HEK293 (cell line): Measurements from ENCODE around the gene MC2R.

Experiments used
- CTCF ChIA-PET: fragments of 350-600 bp; formaldehyde crosslinking; extraction: SDS; loops from one replicate; lab custom pipeline; 2021; ENCODE audit warnings: antibody characterized with exemption; lab: Yijun Ruan, JAX
- POLR2A ChIA-PET: fragments of 300-600 bp; formaldehyde crosslinking; extraction: SDS; loops from one replicate; lab custom pipeline; 2020; ENCODE audit warnings: antibody characterized with exemption, inconsistent platforms; lab: Yijun Ruan, JAX
- H3K27ac ChIP-seq: fragments of 200-500 bp; sonication (Bioruptor generic); 2 replicates; pipeline ENCODE4 v1.5.1; 2014; ENCODE audit warnings: low read depth, low read length, control low read depth, inconsistent platforms; ENCODE audit errors: extremely low read depth
- H3K36me3 ChIP-seq, 2 experiments: fragments of 200-500 bp in 1 of 2; sonication (Bioruptor generic) in 1 of 2; 1 replicate in 1 of 2; 2 replicates in 1 of 2; pipeline ENCODE4 v1.5.1; 2014 to 2017; ENCODE audit warnings: inconsistent platforms in 2 of 2, low read length in 2 of 2; ENCODE audit not compliant: control insufficient read depth in 2 of 2, insufficient read depth in 1 of 2
- H3K4me1 ChIP-seq: fragments of 200-500 bp; sonication (Bioruptor generic); 2 replicates; pipeline ENCODE4 v1.5.1; 2014; ENCODE audit warnings: mild to moderate bottlenecking, low read length, inconsistent platforms; ENCODE audit not compliant: control insufficient read depth, insufficient read depth
- H3K4me3 ChIP-seq: 2 replicates; pipeline ENCODE4 v1.5.1; 2011; ENCODE audit warnings: low read depth, mild to moderate bottlenecking, control low read depth, low read length, moderate library complexity
- H3K9me3 ChIP-seq: fragments of 200-500 bp; sonication (Bioruptor generic); 2 replicates; pipeline ENCODE4 v1.5.1; 2014; ENCODE audit warnings: low read depth, low read length, inconsistent platforms; ENCODE audit not compliant: control insufficient read depth, insufficient read depth
- BCL6B ChIP-seq: fragments of 450-650 bp; formaldehyde crosslinking; IDR thresholded peaks from 2 replicates; pipeline ENCODE4 v1.5.1; 2017; ENCODE audit warnings: missing biosample characterization, missing genetic modification characterization
- HOXC10 ChIP-seq: sonication (generic); formaldehyde crosslinking; IDR thresholded peaks from 2 replicates; pipeline ENCODE4 v1.8.1; 2023; ENCODE audit warnings: mild to moderate bottlenecking, missing genetic modification reagents
- KLF17 ChIP-seq: fragments of 450-650 bp; formaldehyde crosslinking; IDR thresholded peaks from 2 replicates; pipeline ENCODE4 v1.5.1; 2016; ENCODE audit warnings: missing biosample characterization, missing genetic modification characterization
- PATZ1 ChIP-seq: fragments of 450-650 bp; formaldehyde crosslinking; IDR thresholded peaks from 2 replicates; pipeline ENCODE4 v1.5.1; 2016; ENCODE audit warnings: missing biosample characterization, missing genetic modification characterization
- SCRT1 ChIP-seq: fragments of 450-650 bp; formaldehyde crosslinking; IDR thresholded peaks from 2 replicates; pipeline ENCODE4 v1.5.1; 2016; ENCODE audit warnings: missing biosample characterization, missing genetic modification characterization, borderline replicate concordance
- ZBTB44 ChIP-seq: fragments of 450-650 bp; IDR thresholded peaks from 2 replicates; pipeline ENCODE4 v1.5.1; 2018; ENCODE audit warnings: missing biosample characterization, mild to moderate bottlenecking, missing genetic modification characterization
- ZBTB6 ChIP-seq: fragments of 450-650 bp; formaldehyde crosslinking; IDR thresholded peaks from 2 replicates; pipeline ENCODE4 v1.5.1; 2017; ENCODE audit warnings: missing biosample characterization, missing genetic modification characterization
- ZNF121 ChIP-seq: fragments of 450-650 bp; formaldehyde crosslinking; IDR thresholded peaks from 2 replicates; pipeline ENCODE4 v1.5.1; 2016; ENCODE audit warnings: missing biosample characterization, missing genetic modification characterization
- ZNF169 ChIP-seq: fragments of 450-650 bp; formaldehyde crosslinking; IDR thresholded peaks from 2 replicates; pipeline ENCODE4 v1.5.1; 2016; ENCODE audit warnings: missing biosample characterization, missing genetic modification characterization
- ZNF202 ChIP-seq: fragments of 450-650 bp; formaldehyde crosslinking; IDR thresholded peaks from 2 replicates; pipeline ENCODE4 v1.5.1; 2016; ENCODE audit warnings: missing biosample characterization, missing genetic modification characterization, borderline replicate concordance
- ZNF266 ChIP-seq: fragments of 450-650 bp; formaldehyde crosslinking; IDR thresholded peaks from 2 replicates; pipeline ENCODE4 v1.5.1; 2016; ENCODE audit warnings: missing biosample characterization, missing genetic modification characterization, low read depth
- ZNF350 ChIP-seq: fragments of 450-650 bp; formaldehyde crosslinking; IDR thresholded peaks from 2 replicates; pipeline ENCODE4 v1.5.0; 2017; ENCODE audit warnings: missing biosample characterization, mild to moderate bottlenecking, missing genetic modification characterization
- ZNF391 ChIP-seq: fragments of 450-650 bp; formaldehyde crosslinking; IDR thresholded peaks from 2 replicates; pipeline ENCODE4 v1.5.1; 2016; ENCODE audit warnings: low read depth, missing biosample characterization, missing genetic modification characterization, borderline replicate concordance
- ZNF398 ChIP-seq: fragments of 450-650 bp; formaldehyde crosslinking; IDR thresholded peaks from 2 replicates; pipeline ENCODE4 v1.5.1; 2017; ENCODE audit warnings: missing biosample characterization, missing genetic modification characterization
- ZNF426 ChIP-seq: fragments of 450-650 bp; formaldehyde crosslinking; IDR thresholded peaks from 2 replicates; pipeline ENCODE4 v1.5.1; 2017; ENCODE audit warnings: missing biosample characterization, missing genetic modification characterization, mild to moderate bottlenecking, inconsistent platforms, moderate library complexity
- ZNF621 ChIP-seq: fragments of 450-650 bp; formaldehyde crosslinking; IDR thresholded peaks from 2 replicates; pipeline ENCODE4 v1.5.1; 2017; ENCODE audit warnings: missing biosample characterization, missing genetic modification characterization
- ZNF654 ChIP-seq: fragments of 450-650 bp; formaldehyde crosslinking; IDR thresholded peaks from 2 replicates; pipeline ENCODE4 v1.5.1; 2016; ENCODE audit warnings: low read depth, missing biosample characterization, missing genetic modification characterization
- ZNF677 ChIP-seq: fragments of 450-650 bp; IDR thresholded peaks from 2 replicates; pipeline ENCODE4 v1.5.0; 2018; ENCODE audit warnings: missing biosample characterization, mild to moderate bottlenecking, missing genetic modification characterization, moderate library complexity
- ZNF704 ChIP-seq: fragments of 450-650 bp; formaldehyde crosslinking; IDR thresholded peaks from 2 replicates; pipeline ENCODE4 v1.5.1; 2016; ENCODE audit warnings: missing biosample characterization, missing genetic modification characterization
- ZNF707 ChIP-seq: fragments of 450-650 bp; formaldehyde crosslinking; IDR thresholded peaks from 2 replicates; pipeline ENCODE4 v1.5.1; 2016; ENCODE audit warnings: missing biosample characterization, missing genetic modification characterization

The MC2R gene

GRCh38 chr18:13885009-13885408 is 30.3 kb downstream of the MC2R start:
- Histone ChIP-seq H3K36me3 (no peaks in the 10 kb centered on the region), H3K4me1 (no peaks in the 10 kb centered on the region), H3K27ac (no peak overlapping the region)
- POLR2A ChIA-PET, result no interaction called here
- TF ChIP-seq ZNF654 (tag by site-specific recombination) (no peak), ZNF121 (tag by site-specific recombination) (no peak), ZNF169 (no peak), PATZ1 (no peak), ZNF391 (tag by site-specific recombination) (no peak), ZNF677 (tag by site-specific recombination) (no peak), SCRT1 (tag by site-specific recombination) (no peak), BCL6B (tag by site-specific recombination) (no peak), ZNF621 (tag by site-specific recombination) (no peak), ZNF707 (no peak), ZNF350 (tag by site-specific recombination) (no peak), ZNF202 (tag by site-specific recombination) (no peak), ZNF266 (tag by site-specific recombination) (no peak), ZNF704 (tag by site-specific recombination) (no peak), ZBTB44 (no peak), ZBTB6 (tag by site-specific recombination) (no peak), ZNF398 (tag by site-specific recombination) (no peak), ZNF426 (tag by site-specific recombination) (no peak), HOXC10 (CRISPR knock-in tag) (no peak), KLF17 (no peak)
- TF ChIP-seq, all 188 proteins: peak for 0
- CTCF ChIA-PET, result no interaction called here
- Histone ChIP-seq H3K4me3 (no peak overlapping the region), H3K9me3 (no peaks in the 10 kb centered on the region)
